Stimulated activated CD4-positive, alpha-beta T cell treated with anti-CD3 and anti-CD28 coated beads, TNF-alpha, amount 100 ng/mL, for 48 hours (primary cell): Measurements from ENCODE around the gene TAF11.
A peak's percentile ranks its signal among the peaks of the same experiment; 100 is the strongest.
"Not testable (repeated sequence)": the region's sequence is repeated elsewhere in the genome, so short reads cannot be mapped to it uniquely, and the experiment has no call there.

Experiments
- DNase-seq, 3 donors: peaks; one replicate each; pipeline ENCODE4 v3.0.0-alpha.2; 2020; ENCODE audit warnings: low read depth in 3 of 3

The TAF11 gene, protein sequence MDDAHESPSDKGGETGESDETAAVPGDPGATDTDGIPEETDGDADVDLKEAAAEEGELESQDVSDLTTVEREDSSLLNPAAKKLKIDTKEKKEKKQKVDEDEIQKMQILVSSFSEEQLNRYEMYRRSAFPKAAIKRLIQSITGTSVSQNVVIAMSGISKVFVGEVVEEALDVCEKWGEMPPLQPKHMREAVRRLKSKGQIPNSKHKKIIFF

DNA sequence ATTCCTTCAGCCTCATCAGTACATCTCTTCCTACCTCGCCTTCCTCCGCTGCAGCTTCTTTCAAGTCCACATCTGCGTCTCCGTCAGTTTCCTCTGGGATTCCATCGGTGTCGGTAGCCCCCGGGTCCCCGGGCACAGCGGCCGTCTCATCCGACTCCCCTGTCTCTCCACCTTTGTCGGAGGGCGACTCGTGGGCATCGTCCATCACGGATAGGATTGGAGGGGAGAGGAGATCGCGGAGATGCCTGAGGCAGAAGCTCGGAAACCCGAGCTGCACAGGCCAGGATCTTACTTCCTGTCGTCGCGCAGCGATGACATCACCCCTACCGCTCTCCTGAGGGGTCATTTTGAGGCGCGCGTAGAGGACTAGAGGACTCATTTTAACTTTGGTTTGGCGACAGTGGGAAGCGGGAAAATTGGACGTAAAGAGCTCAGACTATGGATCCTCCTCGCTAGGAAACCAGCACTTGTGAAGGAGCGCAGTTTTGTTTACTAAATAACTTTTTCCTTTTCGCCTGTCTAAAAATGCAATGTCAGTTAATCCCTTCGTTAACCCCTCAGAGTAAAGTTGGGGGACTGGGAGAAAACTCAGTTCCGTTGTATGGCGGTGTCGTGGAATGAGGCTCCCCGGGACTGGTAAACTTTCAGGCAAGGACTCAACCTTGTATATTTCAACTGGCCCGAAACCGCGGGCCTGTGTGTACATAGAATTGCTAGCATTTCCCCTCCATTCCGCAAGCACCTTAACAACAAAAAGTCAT, at the start of gene TAF11:
Gene TAF11, minus strand, starts transcription at position 290 of the 761 bp plus-strand sequence. Its CDS starts 85 bp downstream, at position 205.
- DNase-seq = peak; percentile 80 to 88 (median 81)

DNA sequence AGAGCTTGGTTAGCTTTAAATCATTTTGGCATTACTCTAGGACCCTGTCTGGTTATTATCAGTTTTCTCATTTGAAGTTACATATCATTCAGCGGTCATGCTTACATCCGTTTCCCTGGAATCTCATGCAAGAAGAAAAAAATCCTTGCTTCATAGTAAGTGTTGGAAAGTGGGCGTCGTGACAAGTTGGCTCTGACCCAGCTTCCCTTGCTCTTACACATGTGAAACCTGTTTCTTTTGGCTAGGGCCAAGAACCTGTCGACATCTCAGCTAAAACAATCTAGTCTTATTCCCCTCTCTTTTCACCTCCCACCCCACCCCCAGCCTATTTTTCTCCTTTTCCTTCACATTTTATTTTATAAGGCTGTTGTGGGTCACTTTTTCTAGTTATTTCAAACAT, 46.7 kb upstream of the TAF11 start:
- DNase-seq = no peak

DNA sequence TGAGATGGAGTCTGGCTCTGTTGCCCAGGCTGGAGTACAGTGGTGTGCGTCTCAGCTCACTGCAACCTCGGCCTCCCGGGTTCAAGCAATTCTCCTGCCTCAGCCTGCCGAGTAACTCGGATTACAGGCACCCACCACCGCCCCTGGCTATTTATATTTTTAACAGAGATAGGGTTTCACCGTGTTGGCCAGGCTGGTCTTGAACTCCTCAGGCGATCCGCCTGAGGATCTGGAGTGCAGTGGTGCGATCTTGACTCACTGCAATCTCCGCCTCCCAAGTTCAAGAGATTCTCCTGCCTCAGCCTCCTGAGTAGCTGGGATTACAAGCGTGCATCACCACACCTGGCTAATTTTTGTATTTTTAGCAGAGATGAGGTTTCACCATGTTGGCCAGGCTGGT, 44.4 kb upstream of the TAF11 start:
- DNase-seq = not testable (repeated sequence)

DNA sequence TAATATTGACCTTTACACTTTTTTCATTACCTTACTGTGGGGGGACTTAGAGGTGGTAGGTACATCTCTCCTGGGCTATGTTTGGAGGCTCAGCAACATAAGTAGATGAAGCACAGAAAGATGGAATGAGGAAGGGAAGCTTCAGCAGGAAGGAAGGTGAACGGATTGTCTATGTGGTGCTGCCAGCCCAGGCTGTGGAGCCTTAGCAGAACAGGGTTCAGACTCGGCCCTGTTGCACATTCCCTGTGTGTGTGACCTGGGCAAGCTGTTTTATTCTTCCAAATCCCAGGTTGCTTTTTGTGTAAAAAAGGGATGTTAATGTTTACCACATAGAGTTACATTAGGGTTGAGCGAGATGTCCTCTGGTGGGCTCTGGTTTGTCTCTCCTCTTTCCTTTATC, 42.4 kb upstream of the TAF11 start:
- no peak for DNase-seq

DNA sequence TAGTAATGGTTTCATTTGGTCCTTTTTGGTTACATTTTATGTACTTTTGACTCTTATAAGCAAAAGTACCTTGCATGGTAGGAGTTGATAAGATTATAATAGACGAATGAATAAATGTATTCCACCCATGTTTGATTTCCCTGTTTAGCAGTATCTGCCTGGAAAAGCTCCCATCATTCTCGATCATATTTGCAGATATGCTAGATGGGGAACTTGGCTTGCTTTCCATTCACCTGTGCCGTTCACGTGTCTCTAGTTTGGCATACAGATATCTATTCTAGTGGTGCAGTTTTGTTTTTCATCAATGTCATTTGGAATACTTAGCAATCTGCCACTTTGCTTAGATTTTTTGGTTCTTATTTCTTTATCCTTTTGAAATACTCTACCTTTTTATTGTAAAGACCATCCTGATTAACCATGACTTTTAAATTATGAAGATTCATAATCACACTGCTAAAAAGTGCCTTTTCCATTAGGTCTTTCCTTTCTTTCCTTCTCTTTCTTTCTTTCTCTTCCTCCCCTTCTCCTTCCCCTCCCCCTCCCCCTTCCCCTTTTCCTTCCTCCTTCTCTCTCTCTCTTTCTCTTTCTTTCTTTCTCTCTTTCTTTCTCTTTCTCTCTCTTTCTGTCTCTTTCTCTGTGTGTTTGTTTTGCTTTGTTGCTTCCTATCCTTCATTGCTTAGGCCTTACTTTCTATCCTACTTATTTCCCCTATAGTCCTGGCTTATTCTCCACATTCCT, 41.6 kb upstream of the TAF11 start:
- DNase-seq = no peak

DNA sequence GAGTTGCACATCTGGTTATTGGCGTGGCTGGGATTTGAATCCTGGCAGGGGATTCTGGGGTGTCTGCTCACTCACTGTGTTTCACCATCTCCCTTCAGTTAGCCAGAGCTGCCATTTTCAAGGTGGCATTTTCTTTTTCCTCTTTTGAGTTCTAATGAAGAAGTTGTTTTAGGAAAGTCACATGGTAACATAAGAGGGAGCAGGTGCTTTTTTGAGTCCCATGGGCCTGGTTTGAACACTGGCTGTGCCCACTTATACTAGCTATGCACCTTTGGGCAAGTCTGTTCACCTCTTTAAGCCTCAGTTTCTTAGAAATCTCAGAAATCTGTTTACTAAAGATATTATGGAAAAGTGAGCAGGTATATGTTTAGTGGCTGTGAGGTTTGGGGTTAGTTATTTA, 40.9 kb upstream of the TAF11 start:
- DNase-seq = no peak

DNA sequence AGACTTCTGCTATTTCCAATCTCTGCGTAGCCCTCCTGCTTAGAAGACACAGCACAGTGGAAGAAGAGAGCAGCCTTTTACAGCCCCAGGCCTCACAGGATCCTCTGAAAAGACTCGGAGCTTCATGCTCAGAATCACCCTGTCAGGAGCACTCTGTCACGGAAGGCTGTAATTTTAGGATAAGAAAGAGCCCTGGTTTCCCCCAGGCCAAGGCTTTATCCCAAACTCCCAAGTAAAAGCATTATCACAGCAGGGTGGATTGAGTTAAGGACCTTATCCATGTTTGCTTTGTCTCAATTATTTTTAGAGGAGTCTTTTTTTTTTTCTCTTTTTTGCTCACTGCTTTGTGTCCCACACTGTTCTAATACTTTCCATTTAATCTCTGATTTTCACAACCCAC, 40.4 kb upstream of the TAF11 start:
- DNase-seq = no peak

DNA sequence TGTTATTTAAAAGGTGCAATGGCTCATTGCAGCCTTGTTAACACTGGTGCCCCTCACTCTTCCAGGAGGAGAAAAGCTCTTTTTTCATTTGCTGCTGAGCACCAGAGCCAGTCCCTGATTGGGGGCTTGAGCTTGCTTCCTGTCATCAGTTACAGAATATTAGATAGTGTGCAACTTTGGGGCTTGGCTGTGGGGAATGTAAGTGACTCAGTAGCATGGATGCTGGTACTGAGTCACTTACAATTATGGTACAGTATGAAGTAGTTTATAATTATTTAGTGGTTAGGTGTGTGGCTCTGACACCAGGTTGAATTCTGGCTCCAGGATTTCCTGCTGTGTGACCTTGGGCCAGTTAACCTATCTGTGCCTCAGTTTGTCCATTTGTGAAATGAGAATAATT, 38.8 kb upstream of the TAF11 start:
- DNase-seq = no peak

DNA sequence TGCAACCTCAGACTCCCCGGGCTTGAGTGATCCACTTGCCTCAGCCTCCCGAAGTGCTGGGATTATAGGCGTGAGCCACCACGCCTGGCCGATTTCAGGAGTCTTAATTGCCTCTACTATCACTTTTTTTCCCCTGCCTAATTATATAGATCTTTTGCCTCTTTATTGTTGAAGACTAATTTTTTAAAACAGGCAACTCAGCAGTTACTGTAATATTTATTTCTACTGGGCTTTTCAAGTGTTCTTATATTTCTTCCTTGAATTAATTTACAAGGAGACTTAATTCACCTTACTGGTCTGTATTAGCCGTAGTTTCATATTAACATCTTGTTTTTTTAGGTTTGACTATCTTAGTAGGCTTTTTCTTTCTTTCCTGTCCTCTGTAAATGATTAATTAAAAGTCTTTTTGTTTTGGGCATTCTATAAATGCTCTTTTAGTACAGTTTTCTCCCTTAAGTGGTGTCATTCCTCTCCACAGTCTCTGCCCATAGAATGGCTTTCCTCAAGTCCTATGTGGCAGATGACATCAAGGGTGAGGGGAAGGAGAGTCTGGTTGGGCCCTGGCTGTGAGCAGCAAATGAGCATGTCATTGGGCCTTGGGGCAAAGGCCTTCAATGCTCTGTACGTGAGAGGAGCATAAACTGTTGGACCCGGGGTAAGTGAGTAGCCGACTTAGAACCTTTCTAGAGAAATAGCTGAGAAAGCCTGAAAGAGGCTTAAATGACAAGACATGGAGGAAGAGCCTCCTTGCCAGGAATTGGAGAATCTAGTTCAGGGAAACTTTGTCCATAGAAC, 37.2 kb upstream of the TAF11 start:
- DNase-seq = no peak

DNA sequence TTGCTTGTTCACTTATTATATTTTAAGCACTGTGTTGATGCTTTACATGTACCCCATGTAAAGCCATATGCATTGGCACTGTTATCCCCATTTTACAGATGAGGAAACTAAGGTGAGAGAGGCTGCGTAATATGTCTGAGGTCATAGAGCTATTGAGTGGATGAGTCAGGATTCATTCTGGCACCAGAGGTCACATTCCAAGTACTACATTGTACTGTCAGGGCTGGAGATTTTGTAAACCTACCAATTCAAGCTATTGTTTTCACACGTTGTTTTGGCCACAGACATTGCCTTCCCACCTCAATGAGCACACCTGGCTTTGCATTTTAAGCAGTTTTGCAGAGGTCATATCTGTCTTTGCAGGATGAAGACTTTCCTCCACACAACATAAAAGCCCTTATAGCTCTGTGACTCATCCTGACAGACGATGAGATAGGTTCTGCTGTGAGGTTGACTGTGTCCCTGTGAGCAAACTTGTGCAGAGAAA, 34.4 kb upstream of the TAF11 start:
- no peak for DNase-seq

DNA sequence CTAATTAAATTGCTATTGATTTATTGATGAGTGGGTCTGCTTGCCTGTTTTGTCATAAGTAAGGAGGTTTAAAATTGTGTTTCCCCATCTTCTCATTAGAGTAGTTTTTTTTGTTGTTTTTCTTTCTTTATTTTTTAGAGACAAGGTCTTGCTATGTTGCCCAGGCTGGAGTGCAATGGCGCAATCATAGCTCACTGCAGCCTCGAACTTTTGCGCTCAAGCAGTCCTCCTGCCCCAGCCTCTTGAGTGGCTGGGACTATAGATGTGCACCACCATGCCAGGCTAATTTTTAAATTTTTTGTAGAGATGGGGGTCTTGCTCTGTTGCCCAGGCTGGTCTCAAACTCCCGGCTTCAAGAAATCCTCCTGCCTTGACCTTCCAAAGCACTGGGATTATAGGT, 32.3 kb upstream of the TAF11 start:
- DNase-seq = no peak

DNA sequence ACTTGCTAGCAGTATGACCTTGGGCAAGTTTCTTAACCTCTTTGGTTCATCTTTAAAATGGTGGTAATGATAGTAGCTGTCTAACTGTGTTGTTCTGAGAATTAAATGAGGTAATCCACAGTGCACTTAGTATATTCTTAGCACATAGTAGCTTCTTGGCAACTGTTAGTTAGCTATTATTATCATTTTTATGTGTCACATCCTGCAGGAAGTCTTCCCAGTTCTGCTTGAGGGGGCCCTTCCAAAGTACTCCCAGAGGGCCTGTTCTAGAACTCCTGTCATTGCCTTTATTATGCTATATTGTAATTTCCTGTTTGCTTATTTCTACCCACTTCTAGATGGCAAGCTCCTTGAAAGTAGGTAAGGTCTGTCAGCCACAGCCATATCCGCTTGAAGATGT, 31.8 kb upstream of the TAF11 start:
- no peak for DNase-seq

DNA sequence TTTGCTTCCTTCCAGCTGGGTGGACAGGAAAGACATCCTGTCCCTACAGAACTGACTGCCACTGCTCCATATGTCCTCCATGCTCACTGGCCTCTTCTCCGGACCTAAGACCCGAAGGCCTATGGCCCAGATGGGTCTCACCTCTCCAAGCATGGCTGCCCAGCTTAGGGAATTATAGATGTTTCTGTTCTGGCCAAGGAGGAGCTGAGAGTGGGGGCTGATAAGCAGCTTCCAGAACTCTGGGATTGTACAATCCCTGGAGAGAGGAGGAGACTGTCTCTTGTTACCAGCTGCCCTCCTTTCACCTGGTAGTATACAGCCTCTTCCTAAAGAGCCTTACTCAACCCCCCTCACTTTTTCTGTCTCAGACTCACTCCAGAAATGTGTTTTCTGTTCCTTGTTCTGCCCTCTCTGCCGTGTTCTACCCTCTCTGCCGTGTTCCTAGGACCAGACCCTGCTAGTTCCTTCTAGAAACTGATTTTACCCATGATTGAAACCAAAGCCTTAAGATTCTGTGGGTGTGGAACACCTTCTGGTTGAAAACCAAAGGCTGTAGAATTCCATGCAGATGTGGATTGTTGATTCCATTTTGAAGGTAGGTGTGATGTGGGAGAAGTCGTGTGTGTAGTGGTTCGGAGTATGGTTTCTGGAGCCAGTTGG, 29.9 kb upstream of the TAF11 start:
- no peak for DNase-seq

DNA sequence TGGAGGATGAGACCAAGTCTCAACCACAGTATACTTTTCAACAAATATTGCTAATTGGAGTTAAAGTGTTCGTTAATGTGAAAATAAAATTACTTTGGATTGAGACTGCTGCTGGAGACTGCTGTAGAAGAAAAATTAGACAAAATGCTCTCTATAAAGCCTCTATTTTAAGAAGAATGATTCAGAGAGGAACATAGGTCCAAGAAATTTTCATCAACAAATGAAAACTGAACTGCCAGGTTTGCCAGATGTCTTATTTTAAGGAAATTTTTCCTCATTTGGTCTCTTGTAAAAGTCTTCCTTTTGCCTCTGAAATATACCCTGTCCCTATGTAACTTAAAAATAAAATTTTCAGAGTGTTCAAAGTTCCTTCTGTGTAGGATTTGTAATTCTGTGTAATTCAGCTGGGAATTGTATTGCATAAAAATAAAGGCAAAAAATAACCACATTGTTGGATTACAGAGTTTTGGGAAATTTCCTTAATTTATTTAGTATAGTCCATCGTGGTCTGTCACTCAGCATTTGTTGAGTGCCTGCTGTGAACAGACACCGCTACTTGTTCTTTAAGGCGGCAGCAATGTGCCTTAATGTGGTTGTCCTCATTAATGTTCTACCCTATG, 28.6 kb upstream of the TAF11 start:
- no peak for DNase-seq

DNA sequence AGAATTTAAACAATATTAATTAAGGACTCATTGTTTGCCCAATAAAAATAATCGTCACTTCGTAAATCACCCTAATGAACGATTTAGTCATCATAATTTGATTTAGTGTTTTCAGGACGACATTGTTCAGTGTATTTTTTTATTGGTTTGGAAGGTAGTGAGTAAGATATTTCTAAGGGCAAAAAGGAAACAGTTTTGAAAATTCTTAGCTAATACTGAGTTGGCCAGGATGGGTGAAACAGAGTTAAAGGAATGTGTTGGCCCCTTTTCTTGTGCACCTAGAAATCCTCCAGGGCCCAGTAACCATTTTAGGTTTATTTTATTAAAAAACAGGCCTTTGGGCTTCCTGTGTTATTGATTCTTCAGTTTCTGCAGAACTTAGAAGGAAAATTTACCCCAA, 26.5 kb upstream of the TAF11 start:
- no peak for DNase-seq

DNA sequence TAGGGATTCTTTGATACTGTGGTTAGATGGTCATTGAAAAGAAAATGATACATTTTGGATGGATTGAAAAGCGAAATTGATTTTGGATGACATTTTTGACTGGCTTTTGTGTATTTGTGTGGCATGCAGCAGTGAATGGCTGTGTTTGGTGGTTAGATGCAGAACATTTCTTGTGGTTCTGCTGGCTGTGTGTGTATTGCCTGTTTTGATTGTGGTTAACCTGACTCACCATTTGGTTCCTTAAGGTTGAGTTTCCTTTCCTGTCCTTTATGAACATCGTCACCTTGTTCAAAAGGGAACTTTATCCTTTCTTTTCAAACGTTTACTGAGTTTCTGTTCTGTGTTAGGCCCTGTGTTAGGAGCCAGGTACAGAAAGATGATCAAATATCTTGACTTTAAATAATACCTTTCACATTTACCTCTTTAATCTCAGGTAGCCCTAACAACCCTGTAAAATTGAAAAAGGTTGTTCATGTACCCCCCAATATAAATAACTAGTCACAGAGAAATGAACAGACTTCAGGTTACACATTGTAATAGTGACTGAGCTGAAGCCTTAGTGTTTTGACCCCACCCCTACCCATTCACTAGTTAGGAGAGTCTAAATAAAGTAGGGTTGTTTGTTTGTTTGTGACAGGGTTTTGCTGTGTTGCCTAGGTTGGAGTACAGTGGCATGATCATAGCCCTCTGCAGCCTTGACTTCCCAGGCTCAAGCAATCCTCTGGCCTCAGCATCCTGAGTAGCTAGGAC, 25.0 kb upstream of the TAF11 start:
- peak in 1 of 3 donors; percentile 2 for DNase-seq

DNA sequence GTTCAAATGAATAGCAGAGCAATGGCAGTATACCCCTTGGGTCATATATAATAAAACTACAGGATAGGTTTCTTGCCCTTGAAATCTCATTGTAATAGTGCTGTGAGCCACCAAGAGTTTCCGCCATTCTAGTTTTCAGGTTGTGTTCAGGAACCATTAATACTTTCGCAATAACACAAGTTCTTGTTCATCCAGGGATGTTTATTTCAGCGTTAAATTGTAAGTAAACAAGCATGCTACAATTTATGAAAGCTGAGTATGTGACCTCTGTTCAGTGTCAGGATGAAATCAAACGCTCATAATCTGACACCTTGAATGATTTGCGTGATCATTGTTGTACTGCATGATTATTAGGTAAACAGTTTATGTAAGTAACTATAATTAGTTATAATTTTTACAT, 24.0 kb upstream of the TAF11 start:
- no peak for DNase-seq

DNA sequence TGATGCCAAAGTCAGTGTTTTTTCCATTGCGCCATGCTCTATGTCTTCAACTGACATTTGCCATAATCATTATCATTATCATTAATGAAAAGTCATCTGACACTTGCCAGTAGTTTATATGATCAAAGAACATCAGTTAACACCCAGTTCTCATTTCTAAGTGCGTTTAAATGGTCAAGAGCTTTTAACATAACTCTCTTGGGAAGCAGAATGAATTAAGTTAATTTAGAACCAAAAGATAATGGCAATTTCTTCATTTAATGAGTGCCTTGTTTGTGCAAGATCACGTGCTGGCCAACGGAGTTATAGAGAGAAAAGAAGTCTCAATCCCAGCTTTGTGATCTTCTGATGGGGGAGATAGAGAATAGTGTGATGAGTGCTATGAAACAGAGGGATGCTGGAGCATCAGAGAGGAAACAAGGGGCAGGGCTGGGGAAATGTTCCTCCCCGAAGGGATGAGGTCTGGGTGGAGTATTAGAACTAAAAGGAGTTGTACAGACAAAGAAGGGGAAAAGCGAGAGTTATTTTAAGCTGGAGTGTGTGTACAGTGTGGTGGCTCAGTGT, 21.6 kb upstream of the TAF11 start:
- no peak for DNase-seq

DNA sequence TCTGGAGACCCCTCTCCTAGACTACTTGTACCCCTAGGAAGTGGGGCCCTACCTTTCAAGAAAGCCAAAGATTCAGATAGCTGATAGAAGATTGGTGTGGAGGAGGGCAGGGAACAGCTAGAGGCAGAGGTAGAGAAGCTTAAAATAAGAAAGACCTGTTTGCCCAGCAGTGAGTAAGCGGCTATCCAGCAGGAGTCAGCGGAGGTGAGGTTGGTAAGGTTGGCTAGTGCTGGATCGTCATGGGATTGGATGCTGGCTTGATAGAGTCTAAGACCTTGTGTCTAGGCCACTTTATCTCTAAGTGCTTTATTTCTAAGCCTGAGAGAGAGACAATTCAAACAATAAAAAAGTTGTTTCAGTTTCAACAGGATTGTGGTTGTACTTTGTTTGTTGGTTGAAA, 20.4 kb upstream of the TAF11 start:
- DNase-seq = no peak

DNA sequence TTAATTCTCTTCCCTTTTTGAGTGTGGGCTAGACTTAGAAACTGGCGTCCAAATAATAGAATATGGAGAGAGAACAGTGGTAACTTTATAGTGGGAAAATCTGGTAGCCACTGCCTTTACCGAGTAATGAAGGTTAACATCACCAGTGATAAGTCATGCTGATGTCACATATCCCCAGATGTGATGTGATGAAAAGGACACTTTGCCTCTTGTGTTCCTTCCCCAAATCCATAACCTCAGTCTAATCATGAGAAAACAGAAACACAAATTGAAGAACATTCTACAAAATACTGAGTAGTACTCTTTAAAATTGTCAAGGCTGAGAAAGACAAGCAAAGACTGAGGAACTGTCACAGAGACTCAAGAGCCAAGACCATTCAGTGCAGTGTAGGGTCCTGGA, 19.0 kb upstream of the TAF11 start:
- DNase-seq = no peak
